Osteocyte (in vitro differentiated cells): Measurements from ENCODE around the gene SEPTIN8. TPM values are rescaled to one million over a fixed set of nuclear protein-coding genes. Genes with fewer than 3 reads are reported as not detected.

Experiments
- DNase-seq: peaks from one replicate; pipeline ENCODE4 v3.0.0; 2021; ENCODE audit warnings: mixed read lengths; ENCODE audit not compliant: unreplicated experiment; ENCODE audit errors: extremely low spot score
- H3K27ac Mint-ChIP-seq: one replicate; pipeline ENCODE4 v1.8.0; 2021; ENCODE audit warnings: mild to moderate bottlenecking, mixed read lengths; ENCODE audit not compliant: unreplicated experiment
- H3K27me3 Mint-ChIP-seq: one replicate; pipeline ENCODE4 v1.8.0; 2021; ENCODE audit warnings: mixed read lengths; ENCODE audit not compliant: unreplicated experiment
- H3K36me3 Mint-ChIP-seq: one replicate; pipeline ENCODE4 v1.8.0; 2021; ENCODE audit warnings: mixed read lengths; ENCODE audit not compliant: unreplicated experiment
- H3K4me1 Mint-ChIP-seq: one replicate; pipeline ENCODE4 v1.8.0; 2021; ENCODE audit warnings: mixed read lengths; ENCODE audit not compliant: unreplicated experiment
- H3K4me3 Mint-ChIP-seq: one replicate; pipeline ENCODE4 v1.8.0; 2021; ENCODE audit warnings: mild to moderate bottlenecking, moderate library complexity, mixed read lengths; ENCODE audit not compliant: unreplicated experiment
- H3K9me3 Mint-ChIP-seq: one replicate; pipeline ENCODE4 v1.8.0; 2021; ENCODE audit warnings: mixed read lengths; ENCODE audit not compliant: unreplicated experiment
- CTCF ChIP-seq: fragments of 200-600 bp; sonication (generic); IDR thresholded peaks from 2 replicates; pipeline ENCODE4 v1.5.0; 2021; ENCODE audit warnings: antibody characterized with exemption, mild to moderate bottlenecking, moderate library complexity
- total RNA-seq: library from RNA; stranded (reverse); gene quantifications from 2 replicates; pipeline ENCODE4 v1.2.1, GENCODE V29; 2021

Gene SEPTIN8
- total RNA-seq, 1 donor from 2014 or later: 57.9 TPM

GRCh38 chr5:132733499-132734148, 43.4 kb downstream of the SEPTIN8 start:
- H3K4me1 Mint-ChIP-seq: peaks cover 22% of the 10 kb centered on the region
- H3K27ac Mint-ChIP-seq: no peak overlapping the region
- H3K36me3 Mint-ChIP-seq: peaks cover 8% of the 10 kb centered on the region
- no peak overlapping the region for H3K4me3 Mint-ChIP-seq
- no peak for DNase-seq
- H3K27me3 Mint-ChIP-seq: no peaks in the 10 kb centered on the region
- no peak for TF ChIP-seq CTCF
- H3K9me3 Mint-ChIP-seq: no peaks in the 10 kb centered on the region

- Mint-ChIP-seq H3K27ac (no peak overlapping the region), H3K4me3 (no peak overlapping the region), H3K27me3 (no peaks in the 10 kb centered on the region), H3K9me3 (no peaks in the 10 kb centered on the region), H3K4me1 (no peaks in the 10 kb centered on the region), H3K36me3 (peaks cover 24% of the 10 kb centered on the region)
- TF ChIP-seq CTCF: no peak
- no peak for DNase-seq
Measured at GRCh38 chr5:132729896-132730295, 47.1 kb downstream of the SEPTIN8 start.

- H3K27me3 Mint-ChIP-seq: no peaks in the 10 kb centered on the region
- H3K9me3 Mint-ChIP-seq: no peaks in the 10 kb centered on the region
- no peak overlapping the region for H3K4me3 Mint-ChIP-seq
- no peak overlapping the region for H3K27ac Mint-ChIP-seq
- no peak for DNase-seq
- no peaks in the 10 kb centered on the region for H3K4me1 Mint-ChIP-seq
- TF ChIP-seq CTCF: no peak
- H3K36me3 Mint-ChIP-seq: peaks cover 33% of the 10 kb centered on the region
Measured at GRCh38 chr5:132725745-132726144, 51.3 kb downstream of the SEPTIN8 start.

GRCh38 chr5:132718544-132719312, 58.3 kb downstream of the SEPTIN8 start:
- TF ChIP-seq CTCF: no peak
- no peak for DNase-seq
- no peak overlapping the region for H3K4me3 Mint-ChIP-seq
- H3K27me3 Mint-ChIP-seq: no peaks in the 10 kb centered on the region
- no peaks in the 10 kb centered on the region for H3K4me1 Mint-ChIP-seq
- no peaks in the 10 kb centered on the region for H3K9me3 Mint-ChIP-seq
- H3K36me3 Mint-ChIP-seq: peaks cover 30% of the 10 kb centered on the region
- H3K27ac Mint-ChIP-seq: no peak overlapping the region

- no peaks in the 10 kb centered on the region for H3K4me1 Mint-ChIP-seq
- no peak for DNase-seq
- H3K9me3 Mint-ChIP-seq: no peaks in the 10 kb centered on the region
- H3K27ac Mint-ChIP-seq: no peak overlapping the region
- peak; percentile 61 for TF ChIP-seq CTCF
- peaks cover 24% of the 10 kb centered on the region for H3K36me3 Mint-ChIP-seq
- no peaks in the 10 kb centered on the region for H3K27me3 Mint-ChIP-seq
- H3K4me3 Mint-ChIP-seq: no peak overlapping the region
Measured at GRCh38 chr5:132714456-132715307, 62.4 kb downstream of the SEPTIN8 start.
